Measurements from ENCODE around the gene LRBA. TPM values are rescaled to one million over a fixed set of nuclear protein-coding genes. Genes with fewer than 3 reads are reported as not detected.

Gene LRBA
- total and polyA plus RNA-seq, 9 of the 15 experiments (the other 6 are each of a cell fraction or from before 2014, with no cell fraction given), result 24.2 to 88.7 (median 59.7) TPM

DNA sequence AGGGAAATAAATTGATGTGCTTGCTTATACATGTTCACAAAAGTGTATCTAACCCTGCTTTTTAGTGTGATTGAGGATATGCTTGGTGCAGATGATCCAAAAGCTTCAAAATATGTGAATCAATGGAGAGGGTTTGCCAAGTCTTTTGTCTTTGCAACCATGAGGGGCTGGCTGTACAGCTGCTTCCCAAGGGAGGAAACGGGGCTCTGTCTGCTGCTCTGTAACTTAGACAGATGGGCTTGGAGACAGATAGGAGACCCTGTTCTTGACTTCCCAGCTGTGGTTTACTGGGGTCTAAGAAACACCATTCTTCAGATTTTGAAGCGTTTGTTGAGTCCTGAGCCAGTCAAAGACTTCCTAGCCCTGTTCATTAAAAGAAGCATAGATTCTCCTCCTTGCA lies 784.5 kb downstream of the LRBA start:
- no peak overlapping the region for H3K4me2 ChIP-seq (ENCODE audit: insufficient read depth, low read length)
- FAIRE-seq, result no peak
- no peak overlapping the region for H3K27ac ChIP-seq (ENCODE audit: extremely low read depth, low read depth, low read length)
- ChIA-PET CTCF (ENCODE audit: low intra/inter-chr PET ratio) (no interaction called here), POLR2A (no interaction called here)
- no peak overlapping the region for H2AFZ ChIP-seq (ENCODE audit: low read depth, low read length)
- no TSS peak for BruUV-seq (replicated peaks)
- no peaks in the 10 kb centered on the region for H3K9me3 ChIP-seq (replicated peaks; ENCODE audit: control insufficient read depth, insufficient read depth, low read depth, low read length)
- no peaks in the 10 kb centered on the region for H3K9me1 ChIP-seq (ENCODE audit: control insufficient read depth, insufficient read depth, low read length)
- H3K4me3 ChIP-seq, result no peak overlapping the region
- no peaks in the 10 kb centered on the region for H3K4me1 ChIP-seq (replicated peaks in 1 of 2; ENCODE audit: control insufficient read depth in 2 of 2, insufficient read depth in 2 of 2, low read length in 2 of 2)
- no peak for ATAC-seq
- no peak overlapping the region for H3K9ac ChIP-seq (ENCODE audit: insufficient read depth in 1 of 2, low read depth in 2 of 2, low read length in 2 of 2)
- H3K27me3 ChIP-seq (ENCODE audit: control insufficient read depth in 2 of 2, insufficient read depth in 2 of 2, low read length in 2 of 2), result peaks cover 13 to 21% of the 10 kb centered on the region in 2 experiments; a peak in 4 of 5 replicates
- H3K36me3 ChIP-seq (ENCODE audit: control insufficient read depth, insufficient read depth, low read length), result no peaks in the 10 kb centered on the region
- DNase-seq (ENCODE audit: extremely low read depth in 1 of 4, low spot score in 3 of 4), result no peak
- H3K79me2 ChIP-seq (ENCODE audit: control insufficient read depth, insufficient read depth, low read length), result no peaks in the 10 kb centered on the region
- in situ Hi-C loops (cut with MboI) (no loop called here), intact Hi-C loops (cut with micrococcal nuclease) (no loop called here)
- TF ChIP-seq, protein P1, sequence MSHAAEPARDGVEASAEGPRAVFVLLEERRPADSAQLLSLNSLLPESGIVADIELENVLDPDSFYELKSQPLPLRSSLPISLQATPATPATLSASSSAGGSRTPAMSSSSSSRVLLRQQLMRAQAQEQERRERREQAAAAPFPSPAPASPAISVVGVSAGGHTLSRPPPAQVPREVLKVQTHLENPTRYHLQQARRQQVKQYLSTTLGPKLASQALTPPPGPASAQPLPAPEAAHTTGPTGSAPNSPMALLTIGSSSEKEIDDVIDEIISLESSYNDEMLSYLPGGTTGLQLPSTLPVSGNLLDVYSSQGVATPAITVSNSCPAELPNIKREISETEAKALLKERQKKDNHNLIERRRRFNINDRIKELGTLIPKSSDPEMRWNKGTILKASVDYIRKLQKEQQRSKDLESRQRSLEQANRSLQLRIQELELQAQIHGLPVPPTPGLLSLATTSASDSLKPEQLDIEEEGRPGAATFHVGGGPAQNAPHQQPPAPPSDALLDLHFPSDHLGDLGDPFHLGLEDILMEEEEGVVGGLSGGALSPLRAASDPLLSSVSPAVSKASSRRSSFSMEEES (CRISPR knock-in tag; IDR thresholded peaks at IDR 0.05), result no peak
- TF ChIP-seq JUNB (CRISPR knock-in tag; conservative IDR thresholded peaks at IDR 0.05) (no peak), ZNF551 (CRISPR knock-in tag; IDR thresholded peaks at IDR 0.05) (no peak), ZEB2 (IDR thresholded peaks at IDR 0.05) (no peak), LEF1 (IDR thresholded peaks at IDR 0.05) (no peak), ESRRA (IDR thresholded peaks at IDR 0.05; ENCODE audit: borderline replicate concordance, low read depth) (no peak), MIER1 (IDR thresholded peaks at IDR 0.05; ENCODE audit: low read depth) (no peak)
- TF ChIP-seq, protein P2, sequence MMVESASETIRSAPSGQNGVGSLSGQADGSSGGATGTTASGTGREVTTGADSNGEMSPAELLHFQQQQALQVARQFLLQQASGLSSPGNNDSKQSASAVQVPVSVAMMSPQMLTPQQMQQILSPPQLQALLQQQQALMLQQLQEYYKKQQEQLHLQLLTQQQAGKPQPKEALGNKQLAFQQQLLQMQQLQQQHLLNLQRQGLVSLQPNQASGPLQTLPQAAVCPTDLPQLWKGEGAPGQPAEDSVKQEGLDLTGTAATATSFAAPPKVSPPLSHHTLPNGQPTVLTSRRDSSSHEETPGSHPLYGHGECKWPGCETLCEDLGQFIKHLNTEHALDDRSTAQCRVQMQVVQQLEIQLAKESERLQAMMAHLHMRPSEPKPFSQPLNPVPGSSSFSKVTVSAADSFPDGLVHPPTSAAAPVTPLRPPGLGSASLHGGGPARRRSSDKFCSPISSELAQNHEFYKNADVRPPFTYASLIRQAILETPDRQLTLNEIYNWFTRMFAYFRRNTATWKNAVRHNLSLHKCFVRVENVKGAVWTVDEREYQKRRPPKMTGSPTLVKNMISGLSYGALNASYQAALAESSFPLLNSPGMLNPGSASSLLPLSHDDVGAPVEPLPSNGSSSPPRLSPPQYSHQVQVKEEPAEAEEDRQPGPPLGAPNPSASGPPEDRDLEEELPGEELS (CRISPR knock-in tag; IDR thresholded peaks at IDR 0.05; ENCODE audit: borderline replicate concordance), result no peak
- H4K20me1 ChIP-seq (replicated peaks; ENCODE audit: control insufficient read depth, insufficient read depth, low read length), result no peaks in the 10 kb centered on the region
- WGBS (ENCODE audit: insufficient coverage, low coverage, missing lambda C conversion rate), result 4% methylated on average over 2 of the region's 2 CpGs

All from K562 (cell line).